Fibroblast of lung (primary cell): Measurements from ENCODE around the gene NMUR1.

Experiments used
- CTCF ChIP-seq, 2 donors: IDR thresholded peaks in 1 of 2; conservative IDR thresholded peaks in 1 of 2; 1 replicate in 1 of 2; 2 replicates in 1 of 2; pipeline ENCODE4 v1.5.1; 2011 to 2012; ENCODE audit warnings: low read length in 2 of 2, control low read depth in 1 of 2, inconsistent platforms in 1 of 2, low read depth in 1 of 2, mild to moderate bottlenecking in 1 of 2
- EZH2 ChIP-seq: IDR thresholded peaks from 2 replicates; pipeline ENCODE4 v1.5.1; 2012; ENCODE audit warnings: low read length, control low read depth, mild to moderate bottlenecking; ENCODE audit errors: missing control alignments

- no peak for TF ChIP-seq CTCF (conservative IDR thresholded peaks at IDR 0.05 in 1 of 2, IDR thresholded peaks at IDR 0.05 in 1 of 2; ENCODE audit: low read depth in 1 of 2, low read length in 2 of 2)
- no peak for TF ChIP-seq EZH2
Observed at GRCh38 chr2:231535961-231536360, 5.7 kb upstream of the NMUR1 start.
